Measurements from ENCODE around the gene VAPA.
A peak's percentile ranks its signal among the peaks of the same experiment; 100 is the strongest.
"Not testable (repeated sequence)": the region's sequence is repeated elsewhere in the genome, so short reads cannot be mapped to it uniquely, and the experiment has no call there.

The VAPA gene

GRCh38 chr18:9887992-9888391, 25.8 kb upstream of the VAPA start:
- no peak for DNase-seq

- no peak for DNase-seq
Observed at GRCh38 chr18:9890196-9890595, 23.6 kb upstream of the VAPA start.

- no peak for DNase-seq
Observed at GRCh38 chr18:9890957-9891356, 22.9 kb upstream of the VAPA start.

GRCh38 chr18:9891515-9891914, 22.3 kb upstream of the VAPA start:
- DNase-seq: peak; percentile 39

- no peak for DNase-seq
Observed at GRCh38 chr18:9894454-9895068, 19.3 kb upstream of the VAPA start.

GRCh38 chr18:9897129-9897528, 16.7 kb upstream of the VAPA start:
- no peak for DNase-seq

- not testable (repeated sequence) for DNase-seq
Observed at GRCh38 chr18:9897787-9898291, 16.0 kb upstream of the VAPA start.

- no peak for DNase-seq
Observed at GRCh38 chr18:9898792-9899549, 14.8 kb upstream of the VAPA start.

GRCh38 chr18:9899550-9899930, 14.3 kb upstream of the VAPA start:
- not testable (repeated sequence) for DNase-seq

GRCh38 chr18:9900699-9901098, 13.1 kb upstream of the VAPA start:
- DNase-seq: no peak

- DNase-seq: peak; percentile 65
Observed at GRCh38 chr18:9901377-9901776, 12.4 kb upstream of the VAPA start.

- DNase-seq: not testable (repeated sequence)
Observed at GRCh38 chr18:9902264-9902663, 11.6 kb upstream of the VAPA start.

- no peak for DNase-seq
Observed at GRCh38 chr18:9902832-9903231, 11.0 kb upstream of the VAPA start.

- DNase-seq: no peak
Observed at GRCh38 chr18:9905401-9905922, 8.4 kb upstream of the VAPA start.

- no peak for DNase-seq
Observed at GRCh38 chr18:9906481-9906880, 7.3 kb upstream of the VAPA start.

GRCh38 chr18:9907867-9908266, 5.9 kb upstream of the VAPA start:
- DNase-seq: no peak

GRCh38 chr18:9910071-9910470, 3.7 kb upstream of the VAPA start:
- DNase-seq: no peak

GRCh38 chr18:9910661-9911060, 3.2 kb upstream of the VAPA start:
- no peak for DNase-seq

- no peak for DNase-seq
Observed at GRCh38 chr18:9911226-9911625, 2.6 kb upstream of the VAPA start.

- DNase-seq: peak; percentile 22
Observed at GRCh38 chr18:9912285-9912684, 1.5 kb upstream of the VAPA start.

- DNase-seq: no peak
Observed at GRCh38 chr18:9913151-9913525, 678 bp upstream of the VAPA start.

GRCh38 chr18:9914334-9914583, 443 bp downstream of the VAPA start:
- peak; percentile 43 for DNase-seq

- peak; percentile 81 for DNase-seq
Observed at GRCh38 chr18:9914584-9915290, 921 bp downstream of the VAPA start.
